IPS-15b (cell line): ENCODE data around the gene TGIF1.

Experiments used
- H3K27me3 ChIP-seq: one replicate; pipeline ENCODE4 v1.6.1; 2013; ENCODE audit warnings: low read length; ENCODE audit not compliant: control insufficient read depth, insufficient read depth
- H3K36me3 ChIP-seq: one replicate; pipeline ENCODE4 v1.6.1; 2013; ENCODE audit warnings: low read length; ENCODE audit not compliant: control insufficient read depth, insufficient read depth
- H3K4me1 ChIP-seq: one replicate; pipeline ENCODE4 v1.6.1; 2013; ENCODE audit warnings: mild to moderate bottlenecking, low read length; ENCODE audit not compliant: control insufficient read depth, insufficient read depth
- H3K4me3 ChIP-seq: one replicate; pipeline ENCODE4 v1.5.1; 2013; ENCODE audit warnings: low read depth, low read length
- H3K9ac ChIP-seq: one replicate; pipeline ENCODE4 v1.6.1; 2013; ENCODE audit warnings: low read depth, mild to moderate bottlenecking, low read length
- H3K9me3 ChIP-seq: one replicate; pipeline ENCODE4 v1.6.1; 2013; ENCODE audit warnings: mild to moderate bottlenecking, low read length; ENCODE audit not compliant: control insufficient read depth, insufficient read depth

The TGIF1 gene

DNA sequence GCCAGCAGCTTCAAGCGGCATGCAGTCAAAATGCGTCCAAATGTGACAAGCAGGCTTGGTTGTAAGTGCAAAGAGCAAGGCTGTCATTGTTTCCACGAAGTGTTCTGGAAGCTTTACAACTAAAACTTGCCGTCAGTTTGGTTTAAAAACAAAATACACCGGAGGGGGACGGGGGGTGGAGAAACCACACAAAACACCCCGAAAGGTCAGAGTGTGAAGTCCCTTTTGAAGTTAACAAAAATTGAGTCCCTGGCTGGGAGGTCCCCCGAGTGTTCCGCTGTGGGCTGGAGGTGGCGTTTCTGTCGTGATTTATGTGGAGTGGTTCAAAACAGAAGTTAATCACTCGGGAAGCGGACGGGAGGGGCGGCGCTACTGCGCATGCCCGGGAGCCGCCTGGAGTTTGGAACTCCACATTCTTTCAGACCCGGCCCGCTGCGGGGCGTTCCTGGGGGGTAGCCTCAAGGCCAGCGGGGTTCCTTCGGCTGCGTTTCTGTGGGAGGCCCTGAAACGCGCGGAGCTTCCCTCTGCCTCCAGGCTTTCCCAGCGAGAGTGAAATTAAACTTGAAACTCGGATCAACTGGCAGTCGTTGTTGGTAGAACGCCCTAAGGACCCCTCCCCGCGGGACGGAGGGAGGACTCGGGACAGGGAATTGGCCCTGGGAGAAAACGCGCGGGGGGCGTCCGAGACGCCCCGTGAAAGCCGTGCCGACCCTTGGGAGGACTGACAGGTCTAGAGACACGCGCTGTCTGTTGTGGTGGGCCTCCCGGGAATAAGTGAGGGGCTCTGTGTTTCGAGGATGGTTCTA is 1.4 kb downstream of the TGIF1 start:
- no peaks in the 10 kb centered on the region for H3K9me3 ChIP-seq
- H3K4me3 ChIP-seq, result peak overlapping the region; percentile 85
- no peaks in the 10 kb centered on the region for H3K27me3 ChIP-seq
- peak overlapping the region; percentile 75 for H3K9ac ChIP-seq
- H3K36me3 ChIP-seq, result peaks cover 3% of the 10 kb centered on the region
- peaks cover 19% of the 10 kb centered on the region for H3K4me1 ChIP-seq

DNA sequence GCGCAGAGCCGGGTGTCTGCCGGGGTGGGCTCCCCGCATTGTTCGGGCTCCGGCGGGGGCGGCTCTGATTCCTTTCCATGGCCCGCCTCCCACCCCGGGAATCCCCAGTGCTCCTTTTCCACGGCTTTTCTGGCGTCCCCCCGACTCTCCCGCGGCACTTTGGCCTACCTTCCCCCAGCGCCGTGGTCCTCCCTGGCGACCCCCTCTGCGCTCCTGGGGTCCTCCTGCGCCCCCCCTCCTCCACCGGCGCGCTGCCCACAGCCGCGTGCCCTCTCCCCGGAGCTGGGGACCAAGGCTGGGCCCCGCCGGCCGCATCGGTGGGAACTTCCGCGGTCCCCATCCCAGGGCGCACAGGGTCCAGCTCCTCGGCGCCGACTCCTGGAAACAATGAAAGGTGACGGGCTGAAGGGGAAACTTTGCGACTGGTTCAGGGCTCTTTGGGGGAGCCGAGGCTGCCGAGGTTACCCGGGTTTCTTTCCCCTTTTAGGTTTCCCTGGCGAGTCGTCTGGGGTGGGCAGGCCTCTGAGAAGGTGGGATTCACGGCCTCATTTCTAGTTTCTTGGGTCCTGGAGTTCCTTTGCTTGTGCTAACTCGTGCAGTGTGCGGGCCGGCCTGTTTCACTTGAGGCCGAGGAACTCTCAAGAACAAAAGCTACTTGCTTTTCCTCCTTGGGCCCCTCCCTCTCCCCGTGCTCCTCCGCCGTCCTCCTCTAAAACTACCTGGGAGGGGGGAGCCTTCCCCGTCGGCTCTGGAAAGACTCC is 2.2 kb downstream of the TGIF1 start:
- Histone ChIP-seq H3K27me3 (no peaks in the 10 kb centered on the region), H3K9me3 (no peaks in the 10 kb centered on the region), H3K36me3 (peaks cover 11% of the 10 kb centered on the region), H3K4me1 (peaks cover 18% of the 10 kb centered on the region), H3K9ac (peak overlapping the region; percentile 75), H3K4me3 (peak overlapping the region; percentile 85)

DNA sequence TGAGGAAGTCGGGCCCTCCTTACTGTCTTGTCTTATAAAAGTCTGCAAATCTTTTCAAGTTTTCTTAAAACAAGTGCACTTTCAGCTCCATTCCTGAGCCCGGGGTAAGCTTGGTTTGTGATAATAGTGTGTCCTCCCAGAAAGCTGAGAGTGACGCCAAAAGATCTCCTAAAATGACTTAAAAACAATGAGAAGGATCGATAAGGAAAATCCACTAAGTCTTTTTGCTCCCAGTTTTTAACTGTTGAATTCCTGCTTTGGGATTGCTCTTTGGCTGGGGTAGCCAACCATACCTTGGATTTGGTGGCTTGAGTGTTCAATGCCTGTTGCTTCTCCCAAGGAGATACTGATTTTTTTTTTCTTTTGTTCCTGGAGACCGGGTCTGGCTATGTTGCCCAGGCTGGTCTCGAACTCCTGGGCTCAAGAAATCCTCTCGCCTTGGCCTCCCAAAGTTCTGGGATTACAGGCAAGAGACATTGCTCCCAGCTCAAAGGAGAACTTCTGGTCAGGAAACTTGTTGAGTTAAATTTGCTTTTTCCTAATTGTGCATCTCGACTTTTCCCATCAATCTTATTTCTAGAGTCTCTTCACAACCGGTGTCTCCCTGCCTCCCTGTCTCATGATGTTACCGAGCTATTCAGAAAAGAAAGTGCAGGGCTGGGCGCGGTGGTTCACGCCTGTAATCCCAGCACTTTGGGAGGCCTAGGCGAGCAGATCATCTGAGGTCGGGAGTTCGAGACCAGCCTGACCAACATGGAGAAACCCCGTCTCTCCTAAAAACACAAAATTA is 3.0 kb downstream of the TGIF1 start:
- no peaks in the 10 kb centered on the region for H3K9me3 ChIP-seq
- no peaks in the 10 kb centered on the region for H3K27me3 ChIP-seq
- peak overlapping the region; percentile 75 for H3K9ac ChIP-seq
- peaks cover 17% of the 10 kb centered on the region for H3K4me1 ChIP-seq
- H3K4me3 ChIP-seq, result peak overlapping the region; percentile 85
- peaks cover 17% of the 10 kb centered on the region for H3K36me3 ChIP-seq

DNA sequence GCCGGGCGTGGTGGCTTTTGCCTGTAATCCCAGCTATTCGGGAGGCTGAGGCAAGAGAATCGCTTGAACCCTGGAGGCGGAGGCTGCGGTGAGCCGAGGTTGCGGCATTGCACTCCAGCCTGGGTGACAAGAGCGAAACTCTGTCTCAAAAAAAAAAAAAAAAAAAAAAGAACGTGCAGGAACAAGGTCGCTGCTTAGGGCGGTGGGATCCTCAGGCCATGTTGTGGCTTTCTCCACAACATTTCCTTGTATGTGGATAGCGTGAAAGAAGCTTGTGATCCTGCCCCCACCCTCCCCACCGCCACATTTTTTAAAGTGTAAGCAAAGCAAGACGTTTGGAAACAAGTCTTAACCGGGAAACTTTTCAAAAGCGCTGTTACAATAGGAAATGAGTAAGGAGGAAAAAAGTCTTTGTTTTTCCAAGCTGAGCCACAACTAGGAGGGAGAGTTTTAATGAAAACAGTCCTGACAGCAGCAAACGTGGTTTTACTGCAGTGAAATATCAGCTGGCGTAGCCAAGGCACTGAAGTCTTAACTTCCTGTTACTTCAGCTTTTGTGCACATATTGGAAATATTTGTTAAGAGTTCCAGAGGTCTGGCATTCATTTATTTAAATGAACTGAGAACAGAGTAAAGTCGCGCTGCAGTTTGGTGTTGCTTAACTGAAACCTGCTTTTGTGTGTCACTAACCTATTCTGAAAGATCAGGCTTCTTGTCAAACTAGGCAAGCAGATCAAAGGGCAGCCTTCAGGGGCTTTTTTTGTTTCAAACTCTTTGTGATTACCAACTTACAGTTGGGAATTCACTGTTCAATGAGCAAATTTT is 3.8 kb downstream of the TGIF1 start:
- H3K36me3 ChIP-seq, result peaks cover 22% of the 10 kb centered on the region
- H3K27me3 ChIP-seq, result no peaks in the 10 kb centered on the region
- H3K9me3 ChIP-seq, result no peaks in the 10 kb centered on the region
- H3K9ac ChIP-seq, result peak overlapping the region; percentile 75
- peaks cover 22% of the 10 kb centered on the region for H3K4me1 ChIP-seq
- H3K4me3 ChIP-seq, result peak overlapping the region; percentile 85

DNA sequence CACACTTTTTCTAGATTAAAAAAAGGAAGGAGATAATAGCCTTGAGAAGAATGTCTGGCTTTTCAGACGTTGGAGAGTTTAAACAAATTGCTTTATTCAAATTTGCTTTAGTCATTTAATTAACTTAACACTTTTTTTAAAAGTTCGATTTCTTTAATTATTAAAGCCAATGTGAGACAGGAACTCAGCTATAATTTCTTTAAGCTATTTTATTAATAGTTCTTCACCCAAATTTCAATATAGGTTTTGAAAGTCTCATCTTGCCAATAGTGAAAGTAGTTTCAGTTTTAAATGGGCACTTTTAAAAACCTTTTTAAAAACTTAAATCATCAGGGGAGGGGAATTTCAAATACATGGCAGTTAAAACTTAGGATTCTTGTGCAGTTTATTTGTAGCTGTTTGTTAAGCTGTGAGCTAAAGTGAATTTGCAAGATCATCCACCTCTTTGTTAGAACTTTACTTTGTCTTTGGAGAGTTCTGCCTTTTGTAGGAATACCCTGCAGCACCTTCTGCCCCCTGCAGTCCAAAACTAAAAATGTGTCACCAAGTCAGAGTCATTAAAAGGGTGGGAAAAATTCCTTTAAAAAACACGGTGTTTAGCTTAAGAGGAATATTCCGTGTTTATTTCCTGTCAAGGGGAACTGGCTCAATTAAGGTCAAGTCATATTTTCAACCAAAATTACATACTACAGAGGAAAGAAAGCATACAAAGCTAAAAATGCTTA is 4.6 kb downstream of the TGIF1 start:
- H3K4me3 ChIP-seq, result peak overlapping the region; percentile 85
- no peaks in the 10 kb centered on the region for H3K9me3 ChIP-seq
- H3K36me3 ChIP-seq, result peaks cover 25% of the 10 kb centered on the region
- no peak overlapping the region for H3K9ac ChIP-seq
- peaks cover 26% of the 10 kb centered on the region for H3K4me1 ChIP-seq
- H3K27me3 ChIP-seq, result no peaks in the 10 kb centered on the region

DNA sequence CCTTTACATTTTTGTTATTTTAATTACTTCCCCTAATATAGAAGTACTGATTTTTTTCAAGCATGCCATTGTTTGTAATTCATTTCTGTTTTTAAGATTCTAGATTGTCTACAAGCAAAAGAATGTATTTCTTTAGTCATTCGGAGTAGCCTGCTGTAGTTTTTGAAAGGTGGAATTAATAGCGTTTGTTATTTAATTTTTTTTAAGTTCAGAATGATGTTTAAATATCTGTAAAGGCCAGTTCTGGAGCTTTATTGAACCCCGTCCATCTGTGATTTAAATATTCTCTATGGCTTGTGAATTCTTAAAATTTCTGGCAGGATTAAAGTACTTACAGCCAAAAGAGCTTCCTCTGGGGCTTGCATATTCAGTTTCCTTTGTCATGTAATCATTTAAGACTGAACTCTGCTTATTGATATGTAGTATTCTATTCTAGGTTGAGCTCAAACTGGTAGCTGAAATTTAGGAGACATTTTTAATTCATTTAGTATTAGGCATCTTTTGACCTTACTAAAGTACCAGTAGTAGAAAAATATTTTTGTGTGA is 5.2 kb downstream of the TGIF1 start:
- Histone ChIP-seq H3K9ac (no peak overlapping the region), H3K27me3 (no peaks in the 10 kb centered on the region), H3K36me3 (peaks cover 25% of the 10 kb centered on the region), H3K4me3 (peak overlapping the region; percentile 31), H3K9me3 (no peaks in the 10 kb centered on the region), H3K4me1 (peaks cover 26% of the 10 kb centered on the region)

DNA sequence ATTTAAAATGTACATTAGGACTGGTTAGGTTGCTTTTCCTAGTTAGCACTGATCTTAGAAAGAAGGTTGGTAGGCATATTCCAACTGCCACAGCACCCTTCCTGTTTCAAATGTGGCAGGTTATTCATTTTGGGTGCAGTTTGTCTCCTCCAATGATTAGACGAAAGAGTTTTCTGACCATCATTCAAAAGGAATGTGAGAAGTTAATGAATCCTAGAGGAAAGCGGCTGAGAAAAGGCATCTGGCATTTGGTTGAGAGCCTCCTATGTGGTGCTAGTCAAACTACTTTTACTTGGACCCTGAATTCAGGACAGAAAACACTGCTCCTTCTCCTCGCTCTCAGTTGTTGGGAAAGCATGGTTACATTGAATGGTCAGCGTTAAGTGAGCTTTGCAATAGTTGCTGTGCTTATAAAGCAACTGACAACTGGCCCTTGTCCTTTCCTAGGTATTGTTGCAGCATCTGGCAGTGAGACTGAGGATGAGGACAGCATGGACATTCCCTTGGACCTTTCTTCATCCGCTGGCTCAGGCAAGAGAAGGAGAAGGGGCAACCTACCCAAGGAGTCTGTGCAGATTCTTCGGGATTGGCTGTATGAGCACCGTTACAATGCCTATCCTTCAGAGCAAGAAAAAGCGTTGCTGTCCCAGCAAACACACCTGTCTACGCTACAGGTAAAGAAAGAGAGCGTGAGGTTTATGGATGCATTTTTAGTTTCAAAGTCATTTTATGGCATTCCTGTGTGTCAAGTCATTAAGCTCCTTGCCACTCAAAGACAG is 6.1 kb downstream of the TGIF1 start:
- Histone ChIP-seq H3K9me3 (no peaks in the 10 kb centered on the region), H3K36me3 (peaks cover 25% of the 10 kb centered on the region), H3K4me1 (peaks cover 26% of the 10 kb centered on the region), H3K4me3 (peak overlapping the region; percentile 31), H3K27me3 (no peaks in the 10 kb centered on the region), H3K9ac (peak overlapping the region; percentile 47)

DNA sequence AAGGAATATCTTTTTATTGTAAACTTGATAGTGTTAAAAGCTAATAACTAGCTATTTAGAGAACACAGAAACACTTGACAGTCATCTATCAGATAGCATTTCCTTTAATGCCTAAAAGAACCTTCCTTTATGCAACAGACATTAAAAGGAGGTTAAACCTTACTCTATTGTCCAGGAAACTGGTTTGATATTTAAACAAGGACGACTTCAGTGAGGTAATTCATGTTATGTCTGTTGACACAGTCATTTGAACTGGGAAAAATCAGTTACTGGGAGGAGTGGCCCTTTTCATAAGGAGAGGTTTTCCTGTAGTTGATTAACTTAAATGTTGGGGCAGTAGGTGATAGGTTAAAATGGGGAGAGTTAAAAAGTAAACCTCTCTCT is 6.7 kb downstream of the TGIF1 start:
- H3K4me1 ChIP-seq, result peaks cover 26% of the 10 kb centered on the region
- no peaks in the 10 kb centered on the region for H3K27me3 ChIP-seq
- no peaks in the 10 kb centered on the region for H3K9me3 ChIP-seq
- peaks cover 25% of the 10 kb centered on the region for H3K36me3 ChIP-seq
- no peak overlapping the region for H3K4me3 ChIP-seq
- H3K9ac ChIP-seq, result no peak overlapping the region

DNA sequence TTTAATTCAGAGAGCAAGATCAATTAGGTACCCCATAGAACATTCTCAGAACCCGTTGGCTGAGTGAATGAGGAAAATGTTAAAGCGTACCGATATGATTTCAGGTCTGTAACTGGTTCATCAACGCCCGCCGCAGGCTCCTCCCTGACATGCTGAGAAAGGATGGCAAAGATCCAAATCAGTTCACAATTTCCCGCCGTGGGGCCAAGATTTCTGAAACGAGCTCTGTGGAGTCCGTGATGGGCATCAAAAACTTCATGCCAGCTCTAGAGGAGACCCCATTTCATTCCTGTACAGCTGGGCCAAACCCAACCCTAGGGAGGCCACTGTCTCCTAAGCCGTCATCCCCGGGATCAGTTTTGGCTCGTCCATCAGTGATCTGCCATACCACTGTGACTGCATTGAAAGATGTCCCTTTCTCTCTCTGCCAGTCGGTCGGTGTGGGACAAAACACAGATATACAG is 7.3 kb downstream of the TGIF1 start:
- no peak overlapping the region for H3K9ac ChIP-seq
- H3K9me3 ChIP-seq, result no peaks in the 10 kb centered on the region
- peaks cover 26% of the 10 kb centered on the region for H3K4me1 ChIP-seq
- no peak overlapping the region for H3K4me3 ChIP-seq
- peaks cover 25% of the 10 kb centered on the region for H3K36me3 ChIP-seq
- H3K27me3 ChIP-seq, result no peaks in the 10 kb centered on the region

DNA sequence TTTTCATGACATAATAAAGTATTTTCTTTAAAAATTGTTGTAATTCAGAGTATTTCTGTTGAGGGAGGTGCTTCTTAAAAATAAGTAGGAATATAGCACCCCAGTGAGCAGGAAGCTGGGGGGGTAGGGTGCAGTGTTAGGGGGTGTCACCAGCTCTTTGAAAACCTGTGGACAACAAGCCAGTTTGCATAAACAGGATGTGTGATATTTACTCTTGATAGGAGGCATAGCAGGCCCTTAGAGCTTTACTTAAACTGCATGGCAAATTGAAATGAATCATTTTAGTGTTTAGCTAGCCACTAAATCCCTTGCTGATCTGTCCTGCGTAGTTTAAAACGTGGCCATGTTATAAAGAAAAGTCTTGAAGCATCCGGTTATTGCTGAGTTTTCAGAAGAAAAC is 8.4 kb downstream of the TGIF1 start:
- peaks cover 26% of the 10 kb centered on the region for H3K4me1 ChIP-seq
- H3K36me3 ChIP-seq, result peaks cover 25% of the 10 kb centered on the region
- H3K9ac ChIP-seq, result no peak overlapping the region
- H3K4me3 ChIP-seq, result no peak overlapping the region
- no peaks in the 10 kb centered on the region for H3K27me3 ChIP-seq
- H3K9me3 ChIP-seq, result no peaks in the 10 kb centered on the region
